ENCODE data around the gene MAP3K10.

MAP3K10 gene

GRCh38 chr19:40224342-40225150, 33.3 kb downstream of the MAP3K10 start:
- no peak for TF ChIP-seq CTCF (IDR thresholded peaks at IDR 0.05)

DNA sequence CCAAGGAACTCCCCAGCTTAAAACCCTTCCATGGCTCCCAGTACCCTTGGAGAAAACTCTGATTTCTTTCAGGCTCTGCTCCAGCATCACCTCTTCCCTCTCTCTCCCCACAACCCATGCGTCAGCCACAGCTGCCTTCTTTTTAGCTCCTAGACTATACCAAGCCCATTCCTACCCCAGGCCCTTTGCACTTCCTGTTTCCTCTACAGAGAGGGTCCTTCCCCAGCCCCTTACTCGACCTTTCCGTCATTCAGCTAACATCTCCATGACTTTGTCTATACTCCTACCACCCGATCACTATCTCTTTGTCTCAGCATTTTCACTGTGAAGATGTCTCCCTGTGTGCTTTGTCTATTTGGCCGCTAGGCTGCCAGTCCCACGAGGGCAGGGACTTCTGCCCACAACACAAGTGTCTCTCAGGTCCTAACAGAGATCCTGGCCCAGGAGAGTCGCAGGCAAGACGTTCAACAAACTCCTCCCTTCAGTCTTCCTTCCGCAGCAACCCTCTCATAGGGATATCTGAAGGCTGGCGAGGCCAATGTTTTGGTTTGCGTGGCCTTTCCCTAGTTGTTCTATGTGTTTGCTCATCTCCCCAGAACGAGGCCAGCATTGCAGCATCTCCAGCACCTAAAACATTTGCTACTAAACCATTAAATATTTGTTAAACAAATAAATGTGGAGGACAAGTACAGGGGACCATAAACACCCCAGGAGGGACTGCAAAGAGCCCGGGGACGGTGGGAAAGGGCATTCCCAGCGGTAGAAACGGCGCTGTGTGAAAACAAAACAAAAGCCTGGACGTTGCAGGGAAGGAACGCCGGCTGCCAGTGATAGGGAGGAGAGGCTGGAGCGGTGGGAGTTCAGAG, 34.4 kb downstream of the MAP3K10 start:
- TF ChIP-seq CTCF (IDR thresholded peaks at IDR 0.05), result no peak

DNA sequence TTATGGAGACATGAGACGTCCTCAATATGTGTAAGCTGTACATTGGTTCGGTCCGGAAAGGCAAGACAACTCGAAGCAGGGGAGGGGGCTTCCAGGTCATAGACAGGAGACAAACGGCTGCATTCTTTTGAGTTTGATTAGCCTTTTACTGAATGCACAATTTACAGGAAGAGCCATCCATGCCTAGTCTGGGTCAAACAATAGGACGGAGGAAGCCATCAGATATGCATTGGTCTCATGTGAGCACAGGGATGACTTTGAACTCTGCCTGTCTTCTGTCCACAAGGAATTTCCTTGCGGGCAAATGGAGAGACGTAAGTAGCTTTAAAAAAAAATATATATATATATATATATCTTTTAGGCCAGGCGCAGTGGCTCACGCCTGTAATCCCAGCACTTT, 37.1 kb downstream of the MAP3K10 start:
- no peak for TF ChIP-seq CTCF (IDR thresholded peaks at IDR 0.05)

GRCh38 chr19:40228863-40229262, 37.6 kb downstream of the MAP3K10 start:
- no peak for TF ChIP-seq CTCF (IDR thresholded peaks at IDR 0.05)

GRCh38 chr19:40229484-40229883, 38.3 kb downstream of the MAP3K10 start:
- no peak for TF ChIP-seq CTCF (IDR thresholded peaks at IDR 0.05)

GRCh38 chr19:40229926-40230417, 38.7 kb downstream of the MAP3K10 start:
- no peak for TF ChIP-seq CTCF (IDR thresholded peaks at IDR 0.05)

DNA sequence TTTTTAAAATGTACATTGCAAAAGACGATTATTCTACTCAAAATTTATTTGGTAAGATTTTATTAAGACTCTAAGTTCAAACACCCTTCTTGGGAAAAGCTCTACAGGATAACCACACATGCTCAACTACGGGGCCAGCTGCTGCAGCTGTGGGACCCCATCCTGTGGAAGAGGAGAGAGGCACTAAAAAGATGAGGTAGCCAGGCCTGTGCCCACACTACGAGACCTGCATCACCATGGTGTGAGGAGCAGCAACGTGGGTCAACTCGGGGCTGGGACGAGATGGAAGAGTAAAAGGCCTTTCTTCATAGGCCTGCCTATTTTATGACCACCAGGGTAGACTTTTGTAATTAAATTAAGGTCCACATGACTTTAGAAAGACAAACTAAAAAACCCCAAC, 39.8 kb downstream of the MAP3K10 start:
- TF ChIP-seq CTCF (IDR thresholded peaks at IDR 0.05), result no peak
